Karpas-422 (cell line): ENCODE measurements around the gene PTPRR. TPM values are rescaled to one million over a fixed set of nuclear protein-coding genes. Genes with fewer than 3 reads are reported as not detected.
A peak's percentile ranks its signal among the peaks of the same experiment; 100 is the strongest.

ENCODE experiments used
- DNase-seq: peaks from one replicate; pipeline ENCODE4 v3.0.0-alpha.2; 2015
- H2AFZ ChIP-seq: fragments of 200-600 bp; sonication (generic); 2 replicates; pipeline ENCODE4 v1.6.1; 2014; ENCODE audit warnings: antibody characterized with exemption, low read length, mixed read lengths
- H3K27ac ChIP-seq: fragments of 200-600 bp; sonication (generic); 2 replicates; pipeline ENCODE4 v1.5.1; 2014; ENCODE audit warnings: mild to moderate bottlenecking, low read length, moderate library complexity
- H3K27me3 ChIP-seq: fragments of 200-600 bp; sonication (generic); 2 replicates; pipeline ENCODE4 v1.6.1; 2014; ENCODE audit warnings: low read length, mixed read lengths
- H3K36me3 ChIP-seq: fragments of 200-600 bp; sonication (generic); 2 replicates; pipeline ENCODE4 v1.6.1; 2014; ENCODE audit warnings: low read length, mixed read lengths; ENCODE audit not compliant: insufficient read depth
- H3K4me1 ChIP-seq: fragments of 200-600 bp; sonication (generic); 2 replicates; pipeline ENCODE4 v1.6.1; 2014; ENCODE audit warnings: mild to moderate bottlenecking, low read length, mixed read lengths
- H3K4me2 ChIP-seq: fragments of 200-600 bp; sonication (generic); 2 replicates; pipeline ENCODE4 v1.6.1; 2014; ENCODE audit warnings: low read length, low read depth, mild to moderate bottlenecking; ENCODE audit not compliant: poor library complexity, severe bottlenecking
- H3K4me3 ChIP-seq: fragments of 200-600 bp; sonication (generic); 2 replicates; pipeline ENCODE4 v1.5.1; 2014; ENCODE audit warnings: mild to moderate bottlenecking, antibody characterized with exemption, low read length, mixed read lengths
- H3K79me2 ChIP-seq: fragments of 200-600 bp; sonication (generic); 2 replicates; pipeline ENCODE4 v1.6.1; 2014; ENCODE audit warnings: mild to moderate bottlenecking, low read length, mixed read lengths
- H3K9ac ChIP-seq: fragments of 200-600 bp; sonication (generic); 2 replicates; pipeline ENCODE4 v1.6.0; 2014; ENCODE audit warnings: low read length
- H3K9me2 ChIP-seq: fragments of 200-600 bp; sonication (generic), shearing (Covaris generic); replicated peaks from 2 replicates; pipeline ENCODE4 v1.6.0; 2014; ENCODE audit warnings: mild to moderate bottlenecking, low read length, moderate library complexity; ENCODE audit not compliant: insufficient read depth
- H3K9me3 ChIP-seq: fragments of 300-700, 200-600 bp; sonication (generic); 2 replicates; pipeline ENCODE4 v1.6.1; 2014; ENCODE audit warnings: low read length, mixed read lengths
- H4K20me1 ChIP-seq: fragments of 200-600 bp; sonication (generic); 2 replicates; pipeline ENCODE4 v1.6.1; 2014; ENCODE audit warnings: mild to moderate bottlenecking, antibody characterized with exemption, low read length, low read depth; ENCODE audit not compliant: insufficient read depth
- small RNA-seq: library from RNA; depleted of rRNA; stranded (forward); fragments of <200 nt; gene quantifications from one replicate; pipeline ENCODE3, GENCODE V24; 2014
- total RNA-seq: library from RNA; depleted of rRNA; stranded (reverse); fragments of >200 nt; shearing (Covaris generic); gene quantifications from 2 replicates; pipeline ENCODE4 v1.2.3, GENCODE V29; 2014; ENCODE audit warnings: low replicate concordance; rRNA removed

The PTPRR gene
- total RNA-seq, 1 experiment from 2014 or later, result not detected

GRCh38 chr12:70592664-70593063 lies 327.9 kb downstream of the PTPRR start:
- DNase-seq, result no peak
- no peaks in the 10 kb centered on the region for H3K27me3 ChIP-seq
- H3K9ac ChIP-seq, result no peak overlapping the region
- no peak overlapping the region for H3K4me3 ChIP-seq
- no peaks in the 10 kb centered on the region for H3K9me3 ChIP-seq
- no peaks in the 10 kb centered on the region for H3K79me2 ChIP-seq
- H2AFZ ChIP-seq, result no peak overlapping the region
- no peak overlapping the region for H3K27ac ChIP-seq
- no peaks in the 10 kb centered on the region for H3K4me1 ChIP-seq
- no peaks in the 10 kb centered on the region for H3K36me3 ChIP-seq
- H3K9me2 ChIP-seq, result no peaks in the 10 kb centered on the region
- H3K4me2 ChIP-seq, result no peak overlapping the region
- H4K20me1 ChIP-seq, result no peaks in the 10 kb centered on the region

GRCh38 chr12:70590549-70591226 lies 329.9 kb downstream of the PTPRR start:
- no peaks in the 10 kb centered on the region for H3K4me1 ChIP-seq
- H3K4me2 ChIP-seq, result no peak overlapping the region
- H3K36me3 ChIP-seq, result no peaks in the 10 kb centered on the region
- no peak overlapping the region for H2AFZ ChIP-seq
- H3K27me3 ChIP-seq, result no peaks in the 10 kb centered on the region
- no peak for DNase-seq
- no peaks in the 10 kb centered on the region for H3K9me2 ChIP-seq
- no peaks in the 10 kb centered on the region for H4K20me1 ChIP-seq
- H3K27ac ChIP-seq, result no peak overlapping the region
- H3K79me2 ChIP-seq, result no peaks in the 10 kb centered on the region
- no peak overlapping the region for H3K9ac ChIP-seq
- no peaks in the 10 kb centered on the region for H3K9me3 ChIP-seq
- no peak overlapping the region for H3K4me3 ChIP-seq

- no peaks in the 10 kb centered on the region for H3K79me2 ChIP-seq
- H3K36me3 ChIP-seq, result no peaks in the 10 kb centered on the region; the same call in 1 of the 2 replicates
- no peaks in the 10 kb centered on the region for H3K9me2 ChIP-seq
- no peaks in the 10 kb centered on the region for H3K9me3 ChIP-seq
- peak; percentile 82 for DNase-seq
- H2AFZ ChIP-seq, result peak overlapping the region; percentile 52; the same call in 1 of the 2 replicates
- H3K4me2 ChIP-seq, result no peak overlapping the region
- H3K4me3 ChIP-seq, result no peak overlapping the region
- H3K27me3 ChIP-seq, result no peaks in the 10 kb centered on the region
- no peaks in the 10 kb centered on the region for H3K4me1 ChIP-seq
- no peak overlapping the region for H3K27ac ChIP-seq
- no peak overlapping the region for H3K9ac ChIP-seq
- H4K20me1 ChIP-seq, result no peaks in the 10 kb centered on the region
These were observed 330.5 kb downstream of the PTPRR start for GRCh38 chr12:70590051-70590450.

Small RNAs within 50 kb of the gene (small RNA-seq; reads per million reads assigned to genes)
- not detected for gene RF00019

Other genes starting within 250 kb of the PTPRR start
- not detected in 2 replicates for gene TSPAN8, start 237.3 kb upstream of the PTPRR start, total RNA-seq